ENCODE measurements around the gene SIVA1. TPM values are rescaled to one million over a fixed set of nuclear protein-coding genes. Genes with fewer than 3 reads are reported as not detected.

Gene SIVA1
- total and polyA plus RNA-seq, 2 of the 8 experiments (the other 6 are each of a cell fraction or from before 2014, with no cell fraction given) = 123 to 589 TPM

- TF ChIP-seq CTCF (IDR thresholded peaks at IDR 0.05; ENCODE audit: control extremely low read depth in 1 of 3, insufficient read depth in 1 of 3, low read depth in 1 of 3, low read length in 3 of 3) = no peak
- TF ChIP-seq CBX5 (IDR thresholded peaks at IDR 0.05; ENCODE audit: low read depth, low read length) = no peak
- TF ChIP-seq USF2 (IDR thresholded peaks at IDR 0.05; ENCODE audit: low read length) = no peak
- no peak for TF ChIP-seq NRF1 (IDR thresholded peaks at IDR 0.05; ENCODE audit: low read depth, low read length)
- TF ChIP-seq ATF3 (IDR thresholded peaks at IDR 0.05; ENCODE audit: insufficient read depth, low read depth, low read length) = no peak
- no peak for TF ChIP-seq E2F6 (IDR thresholded peaks at IDR 0.05)
Observed at GRCh38 chr14:104784218-104784568, 31.2 kb downstream of the SIVA1 start (continued).
